CD4-positive, alpha-beta T cell treated with Interleukin-6 at 100 ng/mL for 8 hours (primary cell): ENCODE data around the gene TGM4.

Source experiments
- DNase-seq: peaks from one replicate; pipeline ENCODE4 v3.0.0-alpha.2; 2020; ENCODE audit warnings: mixed read lengths, low spot score

TGM4 gene

GRCh38 chr3:44954962-44955361, 80.6 kb downstream of the TGM4 start:
- DNase-seq, result no peak

GRCh38 chr3:44955917-44956316, 81.5 kb downstream of the TGM4 start:
- DNase-seq, result no peak

- DNase-seq, result no peak
Measured at GRCh38 chr3:44957986-44958385, 83.6 kb downstream of the TGM4 start.

- DNase-seq, result no peak
Measured at GRCh38 chr3:44958386-44958785, 84.0 kb downstream of the TGM4 start.

GRCh38 chr3:44960387-44961026, 86.1 kb downstream of the TGM4 start:
- no peak for DNase-seq

GRCh38 chr3:44961888-44962287, 87.5 kb downstream of the TGM4 start:
- DNase-seq, result no peak

GRCh38 chr3:44962621-44963393, 88.4 kb downstream of the TGM4 start:
- DNase-seq, result no peak

GRCh38 chr3:44963571-44964325, 89.3 kb downstream of the TGM4 start:
- DNase-seq, result no peak
